ENCODE measurements around the gene DOK3. TPM values are rescaled to one million over a fixed set of nuclear protein-coding genes. Genes with fewer than 3 reads are reported as not detected.
A peak's percentile ranks its signal among the peaks of the same experiment; 100 is the strongest.

The DOK3 gene
- total RNA-seq, 1 donor from 2014 or later, result 3.3 TPM

DNA sequence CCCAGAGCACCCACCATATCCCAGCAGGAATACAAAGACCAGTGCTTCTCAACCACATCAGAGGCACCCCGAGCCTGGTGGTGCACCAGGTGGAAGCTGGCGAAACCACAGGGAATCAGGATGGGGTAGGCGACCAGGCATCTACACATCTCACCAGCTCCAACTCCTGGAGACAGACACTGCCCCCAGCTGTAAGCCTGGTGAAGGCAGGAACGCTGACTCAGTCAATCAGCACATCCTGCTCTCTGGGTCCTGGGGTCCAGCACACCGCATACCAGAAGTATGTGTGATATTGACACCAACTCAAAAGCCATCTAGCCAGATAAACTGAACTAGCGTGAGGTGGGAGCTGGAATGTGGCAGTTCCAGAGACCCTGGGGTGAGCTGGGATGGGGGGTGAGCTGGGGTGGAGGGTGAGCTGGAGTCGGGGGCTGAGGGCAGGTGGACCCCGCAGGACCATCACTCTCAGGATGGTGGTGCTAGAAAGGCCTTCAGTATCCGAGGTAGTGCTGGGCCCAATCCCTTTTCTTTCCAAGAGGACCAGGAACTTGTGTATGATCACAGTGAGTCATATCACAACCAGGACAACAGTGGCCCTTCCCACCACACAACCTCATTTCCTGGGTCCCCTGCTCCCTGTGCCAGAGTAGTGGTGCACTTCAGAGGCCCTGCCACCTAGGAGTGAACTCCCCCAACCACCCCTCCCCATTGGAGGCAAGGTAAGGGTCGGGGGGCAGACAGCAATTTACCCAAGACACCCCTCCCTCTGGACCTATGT lies 38.7 kb downstream of the DOK3 start:
- FAIRE-seq (no peak), DNase-seq (ENCODE audit: low spot score in 2 of 2) (no peak)

DNA sequence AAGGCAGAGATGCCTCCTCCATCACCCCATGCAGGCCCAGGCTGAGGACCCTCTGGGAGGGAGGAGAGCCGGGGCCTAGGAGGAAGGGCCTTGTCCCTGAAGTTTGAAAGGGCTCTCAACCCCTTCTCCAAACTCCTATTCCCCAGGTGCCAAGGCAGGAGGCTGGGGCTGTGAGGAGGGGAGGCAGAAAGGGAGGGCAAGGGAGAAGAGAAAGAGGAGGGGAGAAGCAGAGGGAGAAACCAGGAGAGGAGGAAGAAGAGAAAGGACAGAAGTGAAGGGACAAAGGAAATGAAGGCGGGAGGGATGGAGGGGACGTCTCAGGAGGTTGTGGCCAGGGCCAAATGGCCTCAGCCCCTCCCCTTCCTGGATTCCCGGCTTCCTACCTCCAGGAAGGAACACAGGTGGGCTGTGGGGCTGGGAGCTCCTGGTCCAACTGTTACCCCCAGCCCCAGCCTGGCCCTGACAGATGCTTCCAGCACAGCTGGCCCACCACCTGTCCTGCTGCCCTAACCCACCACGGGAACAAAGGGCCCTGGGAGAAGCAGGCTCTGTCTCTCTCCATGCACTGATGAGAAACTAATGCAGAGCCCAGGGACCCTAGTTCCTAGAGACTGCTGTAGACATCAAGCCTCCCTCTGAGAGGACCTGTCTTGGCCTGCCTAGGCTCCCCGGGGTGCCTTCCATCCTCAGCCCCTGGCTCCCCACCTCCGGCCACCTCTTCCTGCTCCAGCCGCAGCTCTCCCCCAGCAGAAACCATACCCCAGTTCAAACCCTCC lies 39.7 kb downstream of the DOK3 start:
- FAIRE-seq (no peak), DNase-seq (ENCODE audit: low spot score in 2 of 2) (no peak)

DNA sequence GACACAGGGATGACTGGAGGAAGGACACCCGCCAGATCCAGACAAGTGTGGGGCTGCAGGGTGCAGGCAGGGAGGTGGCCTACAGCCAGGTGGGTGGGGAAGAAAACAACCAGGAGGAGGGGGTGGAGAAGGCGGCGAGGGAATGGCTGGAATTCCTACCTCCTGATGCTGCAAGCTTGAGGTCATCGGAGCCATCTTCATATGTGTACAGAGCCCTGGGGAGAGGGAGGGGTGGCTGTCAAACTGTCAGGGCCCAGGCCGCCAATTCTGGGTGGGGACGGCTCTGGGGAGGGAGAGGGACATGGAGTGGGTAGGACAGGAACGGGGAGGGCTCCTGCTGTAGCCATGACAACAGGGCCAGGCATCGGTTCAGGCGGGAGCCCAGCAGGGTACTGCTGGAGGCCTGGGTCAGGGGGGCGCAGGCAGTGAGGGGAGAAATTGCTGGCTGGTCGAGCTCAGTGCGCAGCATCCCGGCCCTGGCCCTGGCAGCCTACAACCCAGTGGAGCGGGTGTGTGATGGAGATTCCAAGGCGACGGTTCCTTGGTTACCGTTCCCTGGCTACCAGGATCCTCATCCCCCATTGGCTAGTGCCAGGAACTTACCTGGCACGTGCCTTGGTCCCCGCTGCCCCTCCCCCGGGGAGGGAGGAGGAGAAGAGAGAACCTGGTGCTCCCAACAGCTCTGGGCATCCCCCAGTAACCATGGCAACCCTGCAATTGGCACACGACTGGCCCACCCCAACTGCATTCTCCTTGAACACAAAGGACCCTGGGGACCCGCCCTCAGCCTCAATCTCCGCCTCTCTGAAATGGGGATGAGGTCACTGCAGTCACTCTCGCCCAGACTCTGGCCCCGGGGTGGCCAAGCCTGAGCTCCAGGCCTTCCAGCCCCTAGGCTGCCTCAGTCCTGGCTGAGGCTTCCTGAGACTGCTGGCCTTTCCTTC lies 40.7 kb downstream of the DOK3 start:
- FAIRE-seq (no peak), DNase-seq (ENCODE audit: low spot score in 2 of 2) (peak; percentile 65 to 80)

DNA sequence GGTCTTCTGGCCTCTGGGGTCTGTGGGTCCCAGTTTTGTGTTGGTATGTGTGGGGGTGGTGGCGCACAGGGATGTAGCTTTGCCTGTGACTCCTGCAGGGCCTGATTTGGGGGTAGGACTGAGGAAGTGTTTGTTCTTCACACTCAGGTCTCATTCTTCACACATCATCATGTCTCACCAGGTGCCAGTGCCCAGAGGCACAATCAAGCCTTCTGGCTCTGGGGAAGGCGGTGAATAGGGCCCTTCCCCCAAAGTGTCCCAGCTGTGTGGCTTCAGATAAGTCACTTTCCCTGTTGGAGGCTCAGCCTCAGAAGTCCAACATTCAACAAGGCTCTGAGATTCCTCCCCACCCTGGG lies 41.3 kb downstream of the DOK3 start:
- DNase-seq (ENCODE audit: low spot score in 2 of 2) (no peak), FAIRE-seq (no peak)

DNA sequence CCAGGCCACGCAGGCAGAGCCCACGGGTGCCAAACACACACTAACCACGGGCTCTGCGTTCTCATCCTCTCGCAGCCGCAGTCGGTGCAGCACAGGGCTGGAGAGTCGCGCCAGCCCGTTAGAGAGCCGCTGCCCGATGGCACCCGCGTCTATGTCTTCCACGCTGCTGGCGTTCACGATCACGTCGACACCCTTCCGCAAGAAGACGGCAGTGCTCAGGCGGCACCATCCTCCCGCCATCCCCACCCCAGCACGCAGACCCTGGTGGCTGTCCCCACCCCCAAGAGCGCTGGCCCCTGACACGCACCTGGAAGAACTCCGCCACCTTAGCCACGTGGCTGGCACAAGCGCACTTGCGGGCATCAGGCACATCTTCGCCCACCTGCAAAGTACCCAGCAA lies 42.2 kb downstream of the DOK3 start:
- FAIRE-seq, result no peak
- DNase-seq (ENCODE audit: low spot score in 2 of 2), result no peak

DNA sequence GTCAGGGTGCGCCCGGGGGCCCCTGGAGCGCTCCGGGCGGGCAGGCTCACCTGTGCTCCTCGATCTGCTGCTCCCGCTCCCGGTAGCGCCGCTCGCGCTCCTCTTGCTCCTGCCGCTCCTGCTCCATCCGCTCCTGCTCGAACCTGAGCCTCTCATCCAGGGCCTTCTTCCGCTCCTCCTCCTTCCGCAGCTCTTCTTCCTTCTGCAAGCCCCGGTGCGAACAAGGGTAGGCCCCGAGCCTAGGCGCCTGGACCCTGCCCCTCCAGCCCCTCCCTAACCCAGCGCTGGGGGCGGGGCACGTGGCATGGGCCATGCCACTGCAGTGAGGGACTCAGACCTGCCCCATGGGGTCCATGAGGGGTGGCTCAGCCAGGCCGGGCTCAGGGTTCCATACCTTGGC lies 42.8 kb downstream of the DOK3 start:
- DNase-seq (ENCODE audit: low spot score in 2 of 2), result no peak
- no peak for FAIRE-seq

DNA sequence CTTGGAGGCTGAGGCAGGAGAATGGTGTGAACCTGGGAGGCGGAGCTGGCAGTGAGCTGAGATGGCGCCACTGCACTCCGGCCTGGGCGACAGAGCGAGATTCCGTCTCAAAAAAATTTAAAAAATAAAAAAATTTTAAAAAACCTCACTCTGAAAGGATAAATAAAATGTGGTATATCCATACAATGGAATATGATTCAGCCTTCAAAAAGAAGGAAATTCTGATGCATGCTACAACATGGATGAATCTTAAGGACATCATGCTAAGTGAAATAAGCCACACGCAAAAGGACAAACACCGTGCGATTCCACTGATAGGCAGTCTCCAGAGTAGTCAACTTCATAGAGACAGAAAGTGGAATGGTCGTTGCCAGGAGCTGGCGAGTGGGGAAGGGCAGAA lies 44.6 kb downstream of the DOK3 start:
- FAIRE-seq (no peak), DNase-seq (ENCODE audit: low spot score in 2 of 2) (no peak)

DNA sequence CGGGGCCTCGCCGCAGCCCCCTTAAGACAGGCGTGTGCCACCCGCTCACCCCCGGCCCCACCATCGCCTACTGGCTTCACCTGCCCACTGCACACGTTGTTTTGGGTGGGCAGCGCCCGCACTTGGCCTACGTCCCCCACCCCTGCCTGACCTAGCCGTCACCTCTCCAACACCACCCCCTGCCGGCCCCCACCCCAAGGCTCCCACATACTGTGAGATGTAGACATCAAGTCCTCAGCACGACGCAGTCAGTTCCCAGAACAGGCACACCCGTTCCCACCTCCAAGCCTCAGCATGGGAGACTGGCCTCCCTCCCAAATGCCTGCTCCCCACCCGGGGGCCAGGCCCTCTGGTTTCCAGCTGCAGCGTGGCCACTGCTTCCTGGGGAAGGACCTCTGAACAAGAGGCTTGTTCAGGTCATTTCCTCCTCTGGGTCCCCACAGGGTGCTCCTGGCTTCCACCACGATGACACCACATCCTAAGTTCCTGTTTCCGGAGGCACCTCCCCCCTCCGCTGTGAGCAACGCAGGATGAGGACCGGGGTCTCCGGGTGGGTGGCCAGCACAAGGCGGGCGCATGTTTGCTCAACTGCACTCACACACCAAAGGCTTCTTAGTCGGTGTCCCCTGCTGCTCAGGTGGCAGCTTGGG lies 47.5 kb downstream of the DOK3 start:
- DNase-seq (ENCODE audit: low spot score in 2 of 2) (no peak), FAIRE-seq (no peak)

DNA sequence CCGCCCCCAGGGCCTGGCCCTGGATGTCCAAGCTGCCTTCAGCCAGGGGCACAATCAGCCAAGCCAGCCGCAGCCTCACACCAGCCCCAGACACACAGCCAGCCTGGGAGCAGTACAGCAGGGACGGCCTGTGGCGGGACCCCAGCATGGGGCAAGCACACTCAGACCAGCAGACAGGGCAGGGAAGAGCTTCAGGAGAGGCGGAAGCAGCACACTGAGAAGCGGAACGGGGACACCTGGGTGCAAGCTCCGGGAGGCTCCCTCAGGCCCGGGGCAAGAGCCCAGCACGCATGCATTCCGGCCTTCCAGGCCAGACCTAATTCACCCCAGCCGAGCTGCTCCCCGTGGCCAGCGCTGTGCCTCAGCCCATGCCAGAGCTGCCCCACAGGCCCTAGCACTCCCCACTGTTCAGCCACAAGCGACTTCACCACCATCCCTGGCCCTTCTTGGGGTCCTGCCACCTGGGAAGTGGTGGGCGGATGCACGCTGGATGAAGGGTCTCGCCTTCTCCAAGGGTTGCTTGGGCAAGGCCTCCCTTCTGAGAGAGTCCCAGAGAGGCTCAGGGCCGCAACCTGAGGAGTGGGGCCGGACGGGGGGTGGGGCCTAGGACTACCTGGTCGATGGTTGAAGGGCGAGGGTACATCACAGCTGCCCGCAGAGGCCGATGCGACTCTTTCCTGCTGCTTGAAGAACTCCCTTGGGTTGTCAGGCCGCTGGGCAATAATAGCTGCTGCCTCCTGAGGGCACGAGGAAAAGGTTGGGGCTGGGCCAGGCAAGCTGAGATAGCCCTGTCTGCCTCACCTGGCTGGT lies 49.6 kb downstream of the DOK3 start:
- no peak for FAIRE-seq
- no peak for DNase-seq (ENCODE audit: low spot score in 2 of 2)

DNA sequence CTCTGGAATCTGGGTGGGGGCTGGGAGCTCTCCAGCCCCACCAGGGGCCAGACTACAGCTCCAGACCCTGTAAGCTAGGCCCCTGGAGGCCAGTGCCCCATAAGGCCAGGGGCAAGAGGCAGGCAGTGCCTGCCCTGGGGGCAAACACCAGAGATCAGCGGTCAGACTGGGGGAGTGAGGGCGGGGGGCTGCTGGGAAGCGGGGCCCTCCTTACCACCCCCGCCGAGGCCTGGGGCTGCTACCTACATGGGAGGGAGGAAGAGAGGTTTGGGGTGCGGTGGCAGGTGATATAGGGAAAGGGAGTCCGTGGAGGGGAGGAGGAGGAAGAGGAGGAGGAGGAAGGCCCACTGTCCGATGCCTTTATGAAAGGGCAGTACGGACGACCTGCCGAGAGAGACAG lies 50.3 kb downstream of the DOK3 start:
- FAIRE-seq (no peak), DNase-seq (ENCODE audit: low spot score in 2 of 2) (no peak)

DNA sequence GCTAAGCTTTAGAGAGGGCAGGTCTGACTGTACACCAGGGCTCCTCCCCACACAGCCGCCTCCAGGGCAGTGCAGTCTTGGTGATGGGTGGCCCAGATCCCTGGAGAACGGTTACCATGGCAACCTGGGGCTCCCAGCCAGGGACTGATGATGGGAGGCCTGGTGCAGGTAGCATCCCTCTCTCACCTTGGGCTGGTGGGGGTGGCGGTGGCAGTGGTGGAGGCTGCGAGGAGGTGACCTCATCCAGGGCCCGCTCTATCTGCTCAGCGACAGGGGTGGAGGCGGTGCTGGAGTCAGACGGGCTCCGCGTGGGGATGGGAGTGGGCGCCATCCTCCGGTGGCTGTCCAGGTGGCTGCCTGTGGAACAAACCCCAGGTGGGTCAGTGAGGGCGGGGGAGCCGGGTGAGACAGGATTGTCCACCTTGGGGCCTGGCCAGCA lies 50.7 kb downstream of the DOK3 start:
- FAIRE-seq, result no peak
- DNase-seq (ENCODE audit: low spot score in 2 of 2), result no peak

DNA sequence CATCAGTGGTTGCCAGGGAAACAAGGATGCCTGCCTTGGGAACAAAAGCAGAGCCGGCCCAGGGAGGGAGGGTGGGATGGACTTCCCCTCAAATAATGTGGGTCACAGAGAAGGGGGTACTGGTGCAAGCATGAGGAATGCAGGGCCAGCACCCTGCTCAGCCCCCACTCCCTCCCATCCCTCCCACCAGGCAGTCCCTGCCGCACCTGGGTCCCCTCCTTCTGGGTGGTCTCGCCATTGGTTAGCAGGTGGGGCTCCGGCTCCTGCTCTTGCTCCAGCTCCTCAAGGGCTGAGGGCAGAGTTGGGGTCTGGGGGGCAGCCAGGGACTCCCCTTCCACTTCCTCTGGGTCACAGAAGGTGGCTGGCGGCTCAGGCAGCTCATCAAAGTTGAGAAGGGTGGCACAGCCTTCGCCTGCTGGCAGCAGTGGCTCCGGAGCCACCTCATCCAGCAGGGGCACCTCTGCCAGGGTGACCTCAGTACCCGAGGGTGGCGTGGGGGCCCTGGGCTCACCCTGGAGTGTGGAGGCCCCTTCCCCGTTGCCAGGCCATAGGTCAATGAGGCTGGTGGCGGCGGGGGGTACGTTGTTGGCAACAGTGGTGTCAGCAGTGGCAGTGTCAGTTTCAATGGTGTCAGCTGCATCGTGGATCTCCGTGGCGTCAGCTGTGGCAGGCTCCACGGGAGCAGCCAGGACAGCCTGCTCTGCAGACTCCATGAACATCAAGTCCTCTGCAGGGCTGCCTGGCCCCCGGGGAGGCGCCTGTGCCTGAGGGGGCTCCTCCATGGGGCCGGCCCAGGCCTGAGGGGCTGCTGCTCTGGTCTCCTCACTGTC lies 51.6 kb downstream of the DOK3 start:
- DNase-seq (ENCODE audit: low spot score in 2 of 2) (no peak), FAIRE-seq (no peak)

DNA sequence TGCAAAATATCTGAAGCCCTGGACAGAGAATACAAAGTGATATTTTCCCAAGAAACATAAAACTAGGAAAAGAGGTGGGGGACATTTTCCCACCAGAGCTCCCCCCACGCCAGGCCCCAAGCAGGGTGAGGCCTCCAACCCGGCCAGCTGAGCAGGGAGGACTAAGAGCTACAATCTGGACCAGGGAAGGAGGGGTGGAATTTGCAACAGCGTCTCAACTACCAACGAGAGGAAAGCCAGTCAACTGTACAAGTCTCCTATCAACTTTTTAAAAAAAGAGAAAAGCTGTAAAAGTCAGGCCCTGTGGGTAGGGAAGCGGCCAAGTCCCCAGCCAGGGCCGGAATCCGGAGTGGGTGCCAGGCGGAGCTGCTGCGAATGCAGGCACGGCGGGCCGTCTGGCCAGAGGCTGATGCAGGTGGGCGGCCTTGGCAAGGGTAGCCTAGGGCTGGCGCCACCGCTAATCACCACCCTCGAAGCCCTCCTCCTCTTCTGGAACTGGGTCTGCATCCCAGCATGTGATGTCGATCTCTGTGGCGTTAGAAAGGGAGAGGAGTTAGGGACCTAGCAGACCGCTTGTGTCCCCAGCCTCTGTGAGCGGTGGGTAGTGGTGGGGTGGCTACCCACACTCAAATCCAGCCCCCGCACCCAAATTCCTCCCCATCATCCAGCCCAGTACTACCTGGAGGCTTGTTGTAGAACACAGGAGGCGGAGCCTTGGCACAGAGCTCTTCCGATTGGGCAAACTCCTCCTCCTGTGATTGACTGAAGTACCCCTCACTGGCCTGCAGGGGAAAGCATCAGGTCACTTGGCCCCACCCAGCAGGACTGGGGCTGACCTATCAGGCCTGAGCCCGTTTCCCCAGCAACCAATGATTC lies 52.4 kb downstream of the DOK3 start:
- FAIRE-seq (no peak), DNase-seq (ENCODE audit: low spot score in 2 of 2) (peak; percentile 83 to 92)

DNA sequence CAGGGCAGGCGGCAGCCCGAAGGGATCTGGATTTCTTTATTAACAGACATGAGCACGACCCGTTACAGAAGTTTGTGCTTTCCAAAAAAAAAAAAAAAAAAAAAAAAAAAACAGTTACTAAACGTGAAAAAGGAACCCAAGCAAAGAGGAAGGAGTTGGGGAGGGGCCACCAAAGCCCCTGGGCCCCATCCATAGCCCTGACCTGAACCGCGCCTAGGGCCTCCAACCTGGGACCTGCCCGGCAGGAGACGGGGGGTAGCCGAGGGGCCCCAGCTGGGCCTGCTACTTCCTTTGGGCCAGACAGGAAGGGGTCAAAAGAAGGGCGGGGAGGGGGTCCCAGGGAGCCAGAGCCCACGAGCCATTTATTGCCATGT lies 53.0 kb downstream of the DOK3 start:
- no peak for FAIRE-seq
- no peak for DNase-seq (ENCODE audit: low spot score in 2 of 2)

DNA sequence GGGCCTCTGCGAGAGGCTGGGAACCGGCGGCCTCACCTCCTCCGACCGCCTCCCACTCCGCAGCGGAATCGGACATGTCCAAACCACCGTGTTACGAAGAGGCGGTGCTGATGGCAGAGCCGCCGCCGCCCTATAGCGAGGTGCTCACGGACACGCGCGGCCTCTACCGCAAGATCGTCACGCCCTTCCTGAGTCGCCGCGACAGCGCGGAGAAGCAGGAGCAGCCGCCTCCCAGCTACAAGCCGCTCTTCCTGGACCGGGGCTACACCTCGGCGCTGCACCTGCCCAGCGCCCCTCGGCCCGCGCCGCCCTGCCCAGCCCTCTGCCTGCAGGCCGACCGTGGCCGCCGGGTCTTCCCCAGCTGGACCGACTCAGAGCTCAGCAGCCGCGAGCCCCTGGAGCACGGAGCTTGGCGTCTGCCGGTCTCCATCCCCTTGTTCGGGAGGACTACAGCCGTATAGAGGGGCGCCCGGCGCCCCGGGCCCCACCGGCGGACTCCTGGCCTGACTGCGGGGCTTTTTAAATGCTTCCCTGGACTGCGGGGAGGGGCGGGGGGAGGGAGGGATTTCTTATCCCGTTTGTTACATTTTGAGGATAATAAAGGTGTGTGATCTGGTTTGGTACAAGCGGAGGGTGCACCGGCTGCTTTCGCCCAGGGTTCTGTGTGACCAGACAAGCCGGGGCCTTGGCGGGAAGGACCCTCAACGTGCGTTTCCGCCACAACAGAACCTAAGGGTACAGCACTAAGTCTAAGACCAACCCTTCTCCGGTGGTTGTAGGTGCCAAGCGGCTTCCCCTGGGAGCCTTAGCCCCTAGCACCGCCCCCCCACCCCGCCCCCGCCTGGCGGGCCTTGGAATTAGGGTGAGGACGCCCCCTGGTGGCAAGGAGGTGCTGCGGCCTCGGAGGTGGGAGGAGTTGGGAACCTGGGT lies 53.7 kb downstream of the DOK3 start:
- no peak for FAIRE-seq
- peak; percentile 91 to 93 for DNase-seq (ENCODE audit: low spot score in 2 of 2)

DNA sequence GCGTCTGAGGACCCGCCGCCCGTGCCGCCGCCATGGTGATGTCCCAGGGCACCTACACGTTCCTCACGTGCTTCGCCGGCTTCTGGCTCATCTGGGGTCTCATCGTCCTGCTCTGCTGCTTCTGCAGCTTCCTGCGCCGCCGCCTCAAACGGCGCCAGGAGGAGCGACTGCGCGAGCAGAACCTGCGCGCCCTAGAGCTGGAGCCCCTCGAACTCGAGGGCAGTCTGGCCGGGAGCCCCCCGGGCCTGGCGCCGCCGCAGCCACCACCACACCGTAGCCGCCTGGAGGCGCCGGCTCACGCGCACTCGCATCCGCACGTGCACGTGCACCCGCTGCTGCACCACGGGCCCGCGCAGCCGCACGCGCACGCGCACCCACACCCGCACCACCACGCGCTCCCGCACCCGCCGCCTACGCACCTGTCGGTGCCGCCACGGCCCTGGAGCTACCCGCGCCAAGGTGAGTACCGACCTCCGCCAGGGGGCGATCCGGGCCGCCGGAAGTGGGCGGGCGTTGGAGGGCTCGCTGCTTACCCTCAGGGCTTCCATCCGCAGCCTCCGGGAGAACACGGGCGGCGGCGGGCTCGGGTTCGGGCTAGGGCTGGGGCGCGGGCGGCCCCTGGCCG lies 54.5 kb downstream of the DOK3 start:
- FAIRE-seq (no peak), DNase-seq (ENCODE audit: low spot score in 2 of 2) (peak; percentile 77 to 79)

Data from frontal cortex (tissue), 4 donors.